ENCODE data around the gene TMEM140.

DNA sequence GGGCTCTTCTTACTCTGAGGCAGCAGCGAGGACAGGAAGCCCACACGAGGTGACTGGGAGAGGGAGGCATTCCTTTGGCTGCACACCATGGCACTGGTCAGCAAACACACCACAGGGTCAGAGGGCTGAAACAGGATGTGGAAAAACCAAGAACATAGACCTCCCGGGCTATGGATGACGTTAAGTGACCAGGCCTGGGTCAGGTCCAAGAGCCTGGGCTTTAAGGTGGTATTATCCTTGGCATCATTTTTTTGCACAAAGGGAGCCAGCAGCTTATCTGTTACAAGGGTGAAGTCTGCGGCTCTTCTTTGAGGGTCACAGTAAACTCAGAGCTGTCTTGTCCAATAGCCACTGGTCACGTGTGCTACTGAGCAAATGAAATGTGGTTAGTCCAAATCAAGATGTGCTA is 56.5 kb downstream of the TMEM140 start:
- TF ChIP-seq POLR2A (IDR thresholded peaks at IDR 0.05; ENCODE audit: low read depth, low read length) (no peak), POLR2AphosphoS5 (IDR thresholded peaks at IDR 0.05; ENCODE audit: low read depth, low read length) (no peak), TAF1 (IDR thresholded peaks at IDR 0.05; ENCODE audit: borderline replicate concordance, low read depth, low read length) (no peak)
